ENCODE data around the gene NKAIN2. TPM values are rescaled to one million over a fixed set of nuclear protein-coding genes. Genes with fewer than 3 reads are reported as not detected.
"Not testable (repeated sequence)": the region's sequence is repeated elsewhere in the genome, so short reads cannot be mapped to it uniquely, and the experiment has no call there.

Gene NKAIN2
- total RNA-seq, 2 donors from 2014 or later, result 0.29 TPM; not detected in 1

DNA sequence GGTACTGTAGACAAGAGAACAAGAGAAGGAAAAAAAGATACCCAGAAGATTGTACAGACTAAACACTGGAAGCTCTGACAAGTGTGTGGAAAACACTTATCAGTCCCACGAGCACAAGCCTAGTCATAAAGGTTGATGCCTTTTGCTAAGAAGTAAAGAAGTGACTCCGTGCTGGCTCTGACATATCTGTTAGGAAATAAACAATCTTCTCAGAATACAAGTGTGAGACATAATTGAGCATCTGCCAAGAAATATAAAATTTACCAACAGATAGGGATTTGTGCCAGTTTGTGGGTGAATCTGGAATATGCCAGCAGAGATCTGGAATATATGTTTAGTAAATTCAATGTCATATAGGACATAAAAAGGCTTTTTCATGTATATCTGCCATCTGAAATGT, 899.9 kb downstream of the NKAIN2 start:
- Histone ChIP-seq H3K9ac (ENCODE audit: extremely low read depth, low read length, poor library complexity, severe bottlenecking) (no peak overlapping the region), H3K4me3 (ENCODE audit: low read length) (no peak overlapping the region), H3K4me1 (ENCODE audit: control insufficient read depth, insufficient read depth, low read length) (no peaks in the 10 kb centered on the region), H3K36me3 (ENCODE audit: control insufficient read depth, insufficient read depth, low read length) (no peaks in the 10 kb centered on the region), H3K9me3 (ENCODE audit: control insufficient read depth, low read length) (no peaks in the 10 kb centered on the region), H3K27ac (ENCODE audit: low read depth, low read length) (no peak overlapping the region), H3K27me3 (ENCODE audit: control insufficient read depth, insufficient read depth, low read length, poor library complexity, severe bottlenecking) (no peaks in the 10 kb centered on the region)
- no peaks in the 10 kb centered on the region for H3K36me3 Mint-ChIP-seq (ENCODE audit: low read depth)
- no peak for TF ChIP-seq CTCF (conservative IDR thresholded peaks at IDR 0.05)
- H3K9me3 Mint-ChIP-seq, result no peaks in the 10 kb centered on the region
- H3K4me3 Mint-ChIP-seq, result no peak overlapping the region
- no peaks in the 10 kb centered on the region for H3K4me1 Mint-ChIP-seq
- WGBS, 2 experiments (ENCODE audit: insufficient coverage in 1 of 2, insufficient read length in 1 of 2), result 94 to 100% methylated on average over 1 to 2 of the region's 2 CpGs
- H3K27me3 Mint-ChIP-seq (ENCODE audit: insufficient read depth), result no peaks in the 10 kb centered on the region
- H3K27ac Mint-ChIP-seq, result no peak overlapping the region
- DNase-seq, result no peak

DNA sequence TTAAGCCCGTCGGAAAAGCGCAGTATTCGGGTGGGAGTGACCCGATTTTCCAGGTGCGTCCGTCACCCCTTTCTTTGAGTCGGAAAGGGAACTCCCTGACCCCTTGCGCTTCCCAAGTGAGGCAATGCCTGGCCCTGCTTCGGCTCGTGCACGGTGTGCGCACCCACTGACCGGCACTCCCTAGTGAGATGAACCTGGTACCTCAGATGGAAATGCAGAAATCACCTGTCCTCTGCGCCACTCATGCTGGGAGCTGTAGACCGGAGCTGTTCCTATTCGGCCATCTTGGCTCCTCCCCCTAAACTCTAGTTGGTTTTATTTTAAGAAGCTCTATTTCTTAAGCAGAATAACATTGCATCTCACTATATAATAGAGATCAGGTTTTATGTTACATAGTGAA, 908.9 kb downstream of the NKAIN2 start:
- not testable (repeated sequence) for H3K27ac Mint-ChIP-seq; H3K4me3 ChIP-seq (ENCODE audit: low read length); H3K27ac ChIP-seq (ENCODE audit: low read depth, low read length); H3K9me3 Mint-ChIP-seq; H3K27me3 Mint-ChIP-seq (ENCODE audit: insufficient read depth); H3K9me3 ChIP-seq (ENCODE audit: control insufficient read depth, low read length); H3K9ac ChIP-seq (ENCODE audit: extremely low read depth, low read length, poor library complexity, severe bottlenecking); H3K36me3 ChIP-seq (ENCODE audit: control insufficient read depth, insufficient read depth, low read length); H3K4me1 Mint-ChIP-seq; H3K27me3 ChIP-seq (ENCODE audit: control insufficient read depth, insufficient read depth, low read length, poor library complexity, severe bottlenecking); H3K36me3 Mint-ChIP-seq (ENCODE audit: low read depth); H3K4me1 ChIP-seq (ENCODE audit: control insufficient read depth, insufficient read depth, low read length)
- H3K4me3 Mint-ChIP-seq, result peak overlapping the region; percentile 56
- peak; percentile 44 for DNase-seq
- WGBS, 2 experiments (ENCODE audit: insufficient coverage in 1 of 2, insufficient read length in 1 of 2), result 92 to 95% methylated on average over 15 to 16 of the region's 17 CpGs

- TF ChIP-seq CTCF (conservative IDR thresholded peaks at IDR 0.05), result no peak
- H3K9me3 Mint-ChIP-seq, result no peaks in the 10 kb centered on the region
- Histone ChIP-seq H3K27me3 (ENCODE audit: control insufficient read depth, insufficient read depth, low read length, poor library complexity, severe bottlenecking) (no peaks in the 10 kb centered on the region), H3K36me3 (ENCODE audit: control insufficient read depth, insufficient read depth, low read length) (no peaks in the 10 kb centered on the region), H3K9me3 (ENCODE audit: control insufficient read depth, low read length) (no peaks in the 10 kb centered on the region), H3K9ac (ENCODE audit: extremely low read depth, low read length, poor library complexity, severe bottlenecking) (no peak overlapping the region), H3K4me3 (ENCODE audit: low read length) (no peak overlapping the region), H3K27ac (ENCODE audit: low read depth, low read length) (no peak overlapping the region), H3K4me1 (ENCODE audit: control insufficient read depth, insufficient read depth, low read length) (no peaks in the 10 kb centered on the region)
- H3K36me3 Mint-ChIP-seq (ENCODE audit: low read depth), result no peaks in the 10 kb centered on the region
- H3K27me3 Mint-ChIP-seq (ENCODE audit: insufficient read depth), result no peaks in the 10 kb centered on the region
- WGBS, 2 experiments (ENCODE audit: insufficient coverage in 1 of 2, insufficient read length in 1 of 2), result 65 to 83% methylated on average over 2 of the region's 2 CpGs
- no peak overlapping the region for H3K4me3 Mint-ChIP-seq
- H3K4me1 Mint-ChIP-seq, result no peaks in the 10 kb centered on the region
- DNase-seq, result no peak
- H3K27ac Mint-ChIP-seq, result no peak overlapping the region
Measured at GRCh38 chr6:124714728-124715127, 911.1 kb downstream of the NKAIN2 start.

GRCh38 chr6:124719913-124720312, 916.2 kb downstream of the NKAIN2 start:
- H3K27ac ChIP-seq (ENCODE audit: low read depth, low read length), result no peak overlapping the region
- H3K4me3 ChIP-seq (ENCODE audit: low read length), result no peak overlapping the region
- no peak for DNase-seq
- Mint-ChIP-seq H3K4me1 (no peaks in the 10 kb centered on the region), H3K36me3 (ENCODE audit: low read depth) (no peaks in the 10 kb centered on the region), H3K9me3 (no peaks in the 10 kb centered on the region), H3K4me3 (no peak overlapping the region), H3K27me3 (ENCODE audit: insufficient read depth) (no peaks in the 10 kb centered on the region), H3K27ac (no peak overlapping the region)
- no peaks in the 10 kb centered on the region for H3K36me3 ChIP-seq (ENCODE audit: control insufficient read depth, insufficient read depth, low read length)
- no peaks in the 10 kb centered on the region for H3K4me1 ChIP-seq (ENCODE audit: control insufficient read depth, insufficient read depth, low read length)
- no peaks in the 10 kb centered on the region for H3K9me3 ChIP-seq (ENCODE audit: control insufficient read depth, low read length)
- H3K27me3 ChIP-seq (ENCODE audit: control insufficient read depth, insufficient read depth, low read length, poor library complexity, severe bottlenecking), result no peaks in the 10 kb centered on the region
- TF ChIP-seq CTCF (conservative IDR thresholded peaks at IDR 0.05), result no peak
- H3K9ac ChIP-seq (ENCODE audit: extremely low read depth, low read length, poor library complexity, severe bottlenecking), result no peak overlapping the region
